ENCODE data around the gene AIFM2.

The AIFM2 gene

GRCh38 chr10:70119197-70119596 lies 13.4 kb downstream of the AIFM2 start:
- no peak for TF ChIP-seq POLR2AphosphoS5 (IDR thresholded peaks at IDR 0.05; ENCODE audit: low read depth, low read length)
- TF ChIP-seq TAF1 (IDR thresholded peaks at IDR 0.05; ENCODE audit: borderline replicate concordance, insufficient read depth, low read length): no peak
- no peak for TF ChIP-seq REST (IDR thresholded peaks at IDR 0.05; ENCODE audit: insufficient read depth in 1 of 2, low read depth in 2 of 2, low read length in 2 of 2)

- TF ChIP-seq POLR2AphosphoS5 (IDR thresholded peaks at IDR 0.05; ENCODE audit: low read depth, low read length): no peak
- TF ChIP-seq FOXP2 (optimal IDR thresholded peaks at IDR 0.05; ENCODE audit: borderline replicate concordance, extremely low read depth, extremely low read length, insufficient read depth): no peak
- TF ChIP-seq TAF1 (IDR thresholded peaks at IDR 0.05; ENCODE audit: borderline replicate concordance, insufficient read depth, low read length): no peak
- no peak for TF ChIP-seq SIN3A (IDR thresholded peaks at IDR 0.05; ENCODE audit: borderline replicate concordance, insufficient read depth, low read length)
- no peak for TF ChIP-seq REST (IDR thresholded peaks at IDR 0.05; ENCODE audit: insufficient read depth in 1 of 2, low read depth in 2 of 2, low read length in 2 of 2)
Observed at GRCh38 chr10:70118196-70118595, 14.4 kb downstream of the AIFM2 start.

GRCh38 chr10:70117646-70118045 lies 15.0 kb downstream of the AIFM2 start:
- TF ChIP-seq REST (IDR thresholded peaks at IDR 0.05; ENCODE audit: insufficient read depth in 1 of 2, low read depth in 2 of 2, low read length in 2 of 2): no peak
- TF ChIP-seq TAF1 (IDR thresholded peaks at IDR 0.05; ENCODE audit: borderline replicate concordance, insufficient read depth, low read length): no peak
- no peak for TF ChIP-seq FOXP2 (optimal IDR thresholded peaks at IDR 0.05; ENCODE audit: borderline replicate concordance, extremely low read depth, extremely low read length, insufficient read depth)
- TF ChIP-seq SIN3A (IDR thresholded peaks at IDR 0.05; ENCODE audit: borderline replicate concordance, insufficient read depth, low read length): no peak
- TF ChIP-seq POLR2AphosphoS5 (IDR thresholded peaks at IDR 0.05; ENCODE audit: low read depth, low read length): no peak

- TF ChIP-seq SIN3A (IDR thresholded peaks at IDR 0.05; ENCODE audit: borderline replicate concordance, insufficient read depth, low read length) (no peak), REST (IDR thresholded peaks at IDR 0.05; ENCODE audit: insufficient read depth in 1 of 2, low read depth in 2 of 2, low read length in 2 of 2) (no peak), POLR2AphosphoS5 (IDR thresholded peaks at IDR 0.05; ENCODE audit: low read depth, low read length) (no peak), FOXP2 (optimal IDR thresholded peaks at IDR 0.05; ENCODE audit: borderline replicate concordance, extremely low read depth, extremely low read length, insufficient read depth) (no peak), TAF1 (IDR thresholded peaks at IDR 0.05; ENCODE audit: borderline replicate concordance, insufficient read depth, low read length) (no peak)
Observed at GRCh38 chr10:70115948-70116682, 16.5 kb downstream of the AIFM2 start.

- TF ChIP-seq TAF1 (IDR thresholded peaks at IDR 0.05; ENCODE audit: borderline replicate concordance, insufficient read depth, low read length) (no peak), FOXP2 (optimal IDR thresholded peaks at IDR 0.05; ENCODE audit: borderline replicate concordance, extremely low read depth, extremely low read length, insufficient read depth) (no peak), POLR2AphosphoS5 (IDR thresholded peaks at IDR 0.05; ENCODE audit: low read depth, low read length) (no peak), REST (IDR thresholded peaks at IDR 0.05; ENCODE audit: insufficient read depth in 1 of 2, low read depth in 2 of 2, low read length in 2 of 2) (no peak), SIN3A (IDR thresholded peaks at IDR 0.05; ENCODE audit: borderline replicate concordance, insufficient read depth, low read length) (no peak)
Observed at GRCh38 chr10:70114902-70115301, 17.7 kb downstream of the AIFM2 start.

Measured in PFSK-1 (cell line).